Stimulated activated naive CD4-positive, alpha-beta T cell treated with Interleukin-2 at 50 U/mL for 16 hours (primary cell): ENCODE results near the gene GBP4.
A peak's percentile ranks its signal among the peaks of the same experiment; 100 is the strongest.
"Not testable (repeated sequence)": the region's sequence is repeated elsewhere in the genome, so short reads cannot be mapped to it uniquely, and the experiment has no call there.

Experiments used
- DNase-seq: peaks from one replicate; lab custom pipeline; 2025; lab: John Stamatoyannopoulos, UW

The GBP4 gene, protein sequence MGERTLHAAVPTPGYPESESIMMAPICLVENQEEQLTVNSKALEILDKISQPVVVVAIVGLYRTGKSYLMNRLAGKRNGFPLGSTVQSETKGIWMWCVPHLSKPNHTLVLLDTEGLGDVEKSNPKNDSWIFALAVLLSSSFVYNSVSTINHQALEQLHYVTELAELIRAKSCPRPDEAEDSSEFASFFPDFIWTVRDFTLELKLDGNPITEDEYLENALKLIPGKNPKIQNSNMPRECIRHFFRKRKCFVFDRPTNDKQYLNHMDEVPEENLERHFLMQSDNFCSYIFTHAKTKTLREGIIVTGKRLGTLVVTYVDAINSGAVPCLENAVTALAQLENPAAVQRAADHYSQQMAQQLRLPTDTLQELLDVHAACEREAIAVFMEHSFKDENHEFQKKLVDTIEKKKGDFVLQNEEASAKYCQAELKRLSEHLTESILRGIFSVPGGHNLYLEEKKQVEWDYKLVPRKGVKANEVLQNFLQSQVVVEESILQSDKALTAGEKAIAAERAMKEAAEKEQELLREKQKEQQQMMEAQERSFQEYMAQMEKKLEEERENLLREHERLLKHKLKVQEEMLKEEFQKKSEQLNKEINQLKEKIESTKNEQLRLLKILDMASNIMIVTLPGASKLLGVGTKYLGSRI

DNA sequence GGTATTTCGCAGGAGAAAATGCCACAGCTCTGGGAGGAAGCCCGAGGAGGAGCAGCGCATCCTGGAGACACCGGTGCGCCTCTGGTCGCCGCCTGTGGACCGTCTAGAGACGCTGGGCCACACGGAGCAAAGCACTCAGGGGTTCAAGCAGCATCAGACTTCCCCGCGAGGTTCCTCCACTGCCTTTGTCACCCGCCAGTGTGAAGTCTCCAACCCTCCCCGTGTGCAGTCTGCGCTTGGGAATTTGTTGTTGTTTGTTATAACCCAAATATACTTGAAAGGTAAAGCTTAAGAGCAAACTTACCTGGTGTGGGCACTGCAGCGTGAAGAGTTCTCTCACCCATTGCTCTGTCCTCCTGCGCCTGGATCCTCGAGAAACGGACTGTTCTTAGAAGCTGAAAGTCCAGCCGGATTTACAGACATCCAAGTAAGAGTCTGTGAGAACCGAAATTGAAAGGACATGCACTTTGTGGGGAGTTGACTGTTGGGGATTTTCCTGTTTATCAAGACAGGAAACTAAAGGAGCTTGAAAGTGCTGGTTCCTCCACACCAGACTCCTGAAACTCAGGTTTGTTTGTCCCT is at the start of gene GBP4:
Gene GBP4 (minus strand): TSS at position 452 of the 582 bp plus-strand sequence. CDS start 108 bp downstream, at position 344.
- DNase-seq: peak; percentile 28

DNA sequence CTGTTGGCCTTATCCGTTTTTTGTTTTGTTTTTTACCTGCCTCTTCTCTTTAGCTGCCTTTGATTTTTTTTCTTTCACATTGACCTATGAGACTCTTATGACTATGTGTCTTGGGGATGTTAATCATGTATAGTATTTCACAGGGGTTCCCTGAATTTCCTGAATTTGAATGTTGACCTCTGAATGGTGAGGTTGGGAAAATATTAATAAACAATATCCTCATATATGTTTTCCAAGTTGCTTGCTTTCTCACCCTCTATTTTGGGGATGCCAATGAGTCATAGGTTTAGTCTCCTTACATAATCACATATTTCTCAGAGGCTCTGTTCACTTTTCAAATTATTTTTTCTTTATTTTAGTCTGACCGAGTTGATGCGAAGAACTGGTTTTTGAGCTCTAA is 44.3 kb upstream of the GBP4 start:
- DNase-seq: no peak

DNA sequence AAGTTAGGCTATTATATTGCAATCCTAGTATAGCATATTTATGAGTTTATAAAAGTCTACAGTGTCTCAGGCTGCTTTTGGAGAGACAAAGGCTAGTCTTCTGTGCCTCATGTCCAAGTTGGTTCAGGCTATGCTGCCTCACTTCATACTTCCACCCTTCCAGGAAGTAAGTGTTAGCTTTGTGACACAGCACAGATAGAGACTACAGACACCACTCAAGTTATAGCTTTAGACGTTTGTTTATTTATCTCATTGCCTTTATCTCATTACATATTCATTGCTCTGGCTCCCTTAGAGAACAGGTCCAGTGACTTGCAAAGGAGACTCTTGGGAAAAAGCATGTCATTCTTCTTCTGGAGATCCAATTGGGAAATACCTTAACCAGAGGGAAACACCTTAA is 22.6 kb upstream of the GBP4 start:
- DNase-seq: no peak

DNA sequence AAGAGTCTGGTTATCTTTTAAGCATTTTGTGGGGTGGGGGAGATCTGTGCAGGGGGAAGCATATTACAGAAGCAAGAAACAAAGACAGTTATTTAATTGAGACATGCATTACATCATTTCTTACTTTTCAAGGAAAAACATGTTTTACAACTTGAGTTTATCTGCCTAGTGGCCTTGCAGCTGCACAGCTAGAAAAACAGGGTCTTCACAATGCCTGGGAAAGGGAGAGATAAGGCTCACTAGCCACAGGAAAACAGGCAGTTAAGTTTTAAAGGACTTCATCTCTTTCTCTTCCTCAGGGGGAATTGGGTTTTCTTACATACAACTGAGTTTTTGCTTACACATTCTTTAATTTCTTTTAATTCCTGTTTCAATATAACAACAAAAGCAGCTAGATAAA is 21.1 kb upstream of the GBP4 start:
- DNase-seq: not testable (repeated sequence)

DNA sequence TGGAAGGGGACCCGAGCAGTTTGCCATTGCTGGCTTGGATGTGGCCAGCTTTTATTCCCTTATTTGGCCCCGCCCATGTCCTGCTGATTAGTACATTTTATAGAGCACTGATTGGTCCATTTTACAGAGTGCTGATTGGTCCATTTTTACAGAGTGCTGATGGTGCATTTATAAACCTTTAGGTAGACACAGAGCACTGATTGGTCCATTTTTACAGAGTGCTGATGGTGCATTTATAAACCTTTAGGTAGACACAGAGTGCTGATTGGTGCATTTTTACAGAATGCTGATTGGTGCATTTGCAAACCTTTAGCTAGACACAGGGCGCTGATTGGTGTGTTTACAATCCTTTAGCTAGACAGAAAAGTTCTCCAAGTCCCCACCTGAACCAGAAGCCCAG is 20.2 kb upstream of the GBP4 start:
- not testable (repeated sequence) for DNase-seq

DNA sequence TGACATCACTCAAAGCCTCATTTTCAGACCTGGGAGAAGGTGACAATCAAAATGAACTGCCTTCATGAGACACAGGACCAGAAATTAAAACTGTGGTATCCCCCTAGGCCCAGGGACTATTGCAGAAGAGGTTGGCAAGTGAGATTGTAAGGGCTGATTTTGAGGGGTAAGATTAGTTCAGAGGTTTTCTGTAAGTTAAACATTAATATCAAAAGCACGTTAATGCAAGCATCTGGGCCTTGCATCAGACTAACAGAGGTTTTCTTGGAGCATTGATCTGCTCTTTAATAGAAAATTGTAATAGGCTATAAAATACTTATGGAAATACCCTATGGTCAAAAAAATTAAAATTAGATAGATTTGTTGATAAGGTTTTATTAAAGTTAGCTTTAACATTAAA is 14.6 kb upstream of the GBP4 start:
- no peak for DNase-seq

DNA sequence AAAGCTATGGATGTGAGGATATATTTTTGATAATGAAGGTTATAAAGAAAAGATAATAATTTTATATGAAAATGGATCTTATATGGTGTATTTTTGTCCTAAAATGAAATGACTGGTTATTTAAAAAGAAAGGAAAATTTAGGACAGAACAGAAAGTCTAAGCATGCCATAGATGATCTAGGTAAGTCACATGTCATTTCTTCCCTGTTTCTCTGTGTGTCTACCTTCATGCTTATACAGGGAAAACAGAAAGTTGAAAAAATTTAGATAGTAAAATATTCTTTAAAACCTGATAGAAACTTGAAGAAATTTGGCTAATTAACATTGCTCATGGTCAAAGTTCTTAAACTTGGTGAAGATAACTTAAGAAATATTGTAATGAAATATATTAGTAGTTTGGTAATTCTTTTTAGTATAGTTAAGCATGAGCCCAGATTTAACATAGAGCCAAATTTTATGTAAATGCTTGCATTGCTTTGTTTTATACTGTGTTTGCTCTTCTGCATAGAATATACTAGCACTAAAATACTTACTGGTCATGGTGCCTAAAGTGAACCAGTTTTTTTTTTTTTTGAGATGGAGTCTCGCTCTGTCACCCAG is 12.4 kb upstream of the GBP4 start:
- no peak for DNase-seq

DNA sequence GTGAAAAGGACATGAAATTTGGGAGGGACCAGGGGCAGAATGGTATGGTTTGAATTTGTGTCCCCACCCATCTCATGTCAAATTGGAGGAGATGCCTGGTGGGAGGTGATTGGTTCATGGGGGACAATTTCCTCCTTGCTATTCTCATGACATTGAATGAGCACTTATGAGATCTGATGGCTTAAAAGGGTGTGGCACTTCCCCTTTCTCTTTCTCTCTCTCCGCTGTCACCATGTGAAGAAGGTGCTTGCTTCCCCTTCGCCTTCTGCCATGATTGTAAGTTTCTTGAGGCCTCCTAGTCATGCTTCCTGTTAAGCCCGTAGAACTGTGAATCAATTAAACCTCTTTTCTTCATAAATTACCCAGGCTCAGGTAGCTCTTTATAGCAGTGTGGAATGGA is 7.6 kb upstream of the GBP4 start:
- DNase-seq: no peak

DNA sequence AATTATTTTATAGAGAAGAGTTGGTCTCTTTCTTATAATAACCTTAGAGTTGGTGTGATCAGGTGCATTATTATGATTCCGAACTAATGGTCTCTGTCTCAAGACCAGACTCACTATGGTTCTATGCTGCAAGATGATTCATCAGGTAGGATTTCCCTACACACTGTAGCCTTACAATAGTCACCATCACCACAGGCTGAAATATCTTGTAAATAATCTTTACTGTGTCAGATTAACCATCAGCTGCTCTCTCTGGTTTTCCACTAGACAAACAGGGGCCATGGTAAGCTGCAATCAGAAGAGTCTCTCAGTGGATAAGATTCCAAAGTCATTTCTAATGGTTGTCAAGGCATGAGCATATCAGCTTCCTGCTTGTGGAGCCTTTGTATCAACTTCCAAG is 4.4 kb upstream of the GBP4 start:
- no peak for DNase-seq

DNA sequence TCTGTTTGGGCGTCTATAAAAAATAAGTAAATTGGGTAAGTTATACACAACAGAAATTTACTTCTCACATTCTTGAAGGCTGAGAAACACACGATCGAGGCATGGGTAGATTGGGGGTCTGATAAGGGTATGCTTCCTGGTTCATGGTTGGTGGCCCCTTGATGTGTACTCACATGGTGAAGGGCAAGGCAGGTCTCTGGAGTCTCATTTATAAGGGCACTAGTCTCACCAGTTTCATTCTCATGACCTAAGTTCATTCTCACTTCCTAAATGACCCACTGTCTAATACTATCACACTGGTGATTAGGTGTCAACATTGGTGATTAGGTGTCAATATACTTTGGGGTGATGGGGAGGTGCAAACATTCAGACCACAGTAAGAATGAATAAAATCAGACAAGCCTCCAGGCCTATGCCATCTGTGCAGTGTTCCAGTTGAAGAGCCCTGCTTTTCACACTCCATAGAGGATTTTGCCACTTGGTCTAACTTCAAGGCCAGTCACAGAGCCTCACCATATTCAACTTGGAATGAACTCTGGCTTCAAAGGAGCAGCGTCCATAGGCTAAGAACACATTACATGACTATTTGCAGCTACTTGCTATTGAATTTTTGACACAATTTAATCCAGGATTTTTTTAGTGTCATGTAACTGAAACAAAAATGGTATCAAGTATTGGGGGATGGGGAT is 2.5 kb upstream of the GBP4 start:
- no peak for DNase-seq

DNA sequence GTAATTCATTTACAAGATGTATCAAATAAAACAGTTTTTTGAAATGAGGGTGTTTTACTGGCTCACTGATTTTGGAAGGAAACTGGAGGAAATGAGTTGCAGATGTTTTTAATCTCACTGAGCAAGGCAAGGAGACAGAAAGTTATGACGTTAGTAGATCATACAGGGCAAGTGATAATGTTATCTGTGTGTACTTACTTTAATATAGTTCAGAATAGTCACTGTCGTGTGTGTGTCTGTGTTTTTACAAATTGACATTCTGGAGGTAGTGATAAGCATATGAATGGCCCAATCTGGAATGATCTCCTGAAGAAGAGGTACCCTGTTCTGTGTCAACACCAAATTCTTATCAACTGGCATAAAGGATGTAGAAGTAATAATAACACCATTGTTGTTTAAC is 1.9 kb upstream of the GBP4 start:
- no peak for DNase-seq

DNA sequence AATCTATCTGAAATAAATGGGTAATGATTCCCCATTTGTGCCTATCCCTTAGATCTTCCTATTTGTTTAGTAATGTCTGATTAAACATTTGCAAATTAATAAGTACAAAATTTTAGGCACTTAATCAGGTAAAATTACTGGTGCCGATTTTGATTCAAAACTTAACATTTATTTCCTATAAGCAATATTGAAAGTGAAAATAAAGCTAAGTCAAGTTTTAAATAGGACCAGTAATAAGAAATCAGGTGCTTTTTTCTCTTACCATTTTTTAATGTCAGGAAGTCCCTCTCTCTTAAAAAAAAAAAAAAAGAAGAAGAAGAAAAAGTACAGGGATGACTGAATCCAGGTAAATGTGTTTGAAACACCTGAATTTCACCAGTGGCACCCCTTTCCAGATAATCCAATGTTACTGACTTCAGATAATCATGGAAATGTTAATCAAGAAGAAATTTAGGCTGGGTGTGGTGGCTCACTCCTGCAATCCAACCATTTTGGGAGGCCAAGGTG is 836 bp upstream of the GBP4 start:
- DNase-seq: no peak

DNA sequence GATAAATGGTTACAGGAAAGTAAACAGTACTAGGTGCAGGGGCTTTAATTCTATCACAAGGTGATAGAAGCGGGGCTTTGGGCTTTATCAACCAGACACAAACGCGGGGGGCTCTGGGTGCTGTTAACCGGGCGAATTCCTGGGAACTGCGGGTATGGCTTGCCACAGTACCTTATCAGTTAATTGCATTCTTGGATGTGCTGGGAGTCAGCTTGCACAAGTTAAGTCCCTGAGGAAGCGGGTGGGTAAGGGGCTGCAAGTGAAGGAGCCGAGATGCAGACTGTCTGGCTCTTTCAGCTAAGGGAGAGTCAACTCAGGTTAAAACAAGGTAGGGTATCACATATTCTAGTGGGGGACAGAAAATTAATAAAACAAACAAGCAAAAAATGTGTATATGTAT is 661 bp downstream of the GBP4 start:
- no peak for DNase-seq

DNA sequence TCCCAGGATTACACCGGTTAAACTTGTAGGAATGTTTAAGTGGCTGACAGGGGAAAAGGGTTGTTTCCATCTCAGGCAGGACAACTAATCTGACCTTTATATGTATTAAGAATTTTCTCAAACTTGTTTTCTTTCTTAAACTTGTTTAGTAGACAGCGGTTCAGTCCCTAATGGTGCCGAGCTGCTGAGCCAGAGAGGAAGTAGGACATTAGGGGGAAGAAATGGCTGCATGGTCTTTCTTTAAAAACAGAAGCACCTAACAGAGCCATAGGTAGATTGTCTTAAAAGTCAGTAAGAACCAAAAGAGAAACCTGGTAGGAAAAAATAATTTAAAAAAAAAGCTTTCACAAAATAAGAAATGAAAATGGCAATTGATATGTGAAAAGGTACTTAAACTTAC is 3.3 kb downstream of the GBP4 start:
- no peak for DNase-seq

DNA sequence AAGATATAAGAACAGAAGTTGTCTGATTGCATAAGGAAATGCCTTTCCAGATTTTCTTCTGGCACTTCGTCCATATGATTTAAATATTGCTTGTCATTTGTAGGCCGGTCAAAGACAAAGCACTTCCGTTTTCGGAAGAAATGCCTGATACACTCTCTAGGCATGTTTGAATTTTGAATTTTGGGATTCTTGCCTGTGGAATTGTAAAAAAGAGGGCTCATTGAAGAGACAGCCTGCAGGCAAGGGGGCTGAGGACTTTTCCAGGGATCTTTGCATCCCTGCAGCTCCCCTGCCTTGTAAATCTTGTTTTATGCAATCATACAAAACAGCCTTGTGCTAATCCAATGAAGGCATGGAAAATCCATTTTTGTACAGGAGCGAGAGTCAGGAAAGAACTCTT is 7.4 kb downstream of the GBP4 start:
- no peak for DNase-seq

DNA sequence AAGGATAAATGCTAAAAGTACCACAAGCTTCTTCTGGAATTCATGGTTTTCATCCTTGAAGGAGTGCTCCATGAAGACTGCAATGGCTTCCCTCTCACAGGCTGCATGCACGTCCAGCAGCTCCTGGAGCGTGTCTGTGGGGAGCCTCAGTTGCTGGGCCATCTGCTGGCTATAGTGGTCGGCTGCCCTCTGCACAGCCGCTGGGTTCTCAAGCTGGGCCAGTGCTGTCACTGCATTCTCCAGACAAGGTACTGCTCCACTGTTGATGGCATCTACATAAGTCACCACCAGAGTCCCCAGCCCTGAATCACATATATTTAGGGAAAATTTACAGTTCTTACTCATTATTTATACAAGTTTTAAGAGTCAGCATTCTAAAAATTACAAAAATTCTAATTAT is 8.7 kb downstream of the GBP4 start:
- no peak for DNase-seq

DNA sequence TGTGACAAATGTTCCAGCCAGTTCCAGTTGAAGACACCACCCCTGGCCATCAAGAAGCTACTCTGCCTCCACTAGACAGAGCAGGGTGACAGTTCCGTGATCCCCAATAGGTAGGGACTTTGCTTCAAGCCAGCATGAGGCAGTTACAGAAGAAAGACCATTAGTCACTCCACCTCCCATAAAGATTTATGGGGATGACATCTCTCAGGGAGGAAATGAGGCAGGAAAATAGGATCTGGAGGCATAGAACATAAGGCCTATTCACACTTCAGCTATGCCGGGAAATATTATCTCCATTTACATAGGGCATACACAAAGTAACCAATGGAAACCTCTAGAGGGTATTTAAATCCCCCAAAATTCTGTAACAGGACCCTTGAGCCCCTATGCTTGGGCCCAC is 19.4 kb downstream of the GBP4 start:
- DNase-seq: no peak

DNA sequence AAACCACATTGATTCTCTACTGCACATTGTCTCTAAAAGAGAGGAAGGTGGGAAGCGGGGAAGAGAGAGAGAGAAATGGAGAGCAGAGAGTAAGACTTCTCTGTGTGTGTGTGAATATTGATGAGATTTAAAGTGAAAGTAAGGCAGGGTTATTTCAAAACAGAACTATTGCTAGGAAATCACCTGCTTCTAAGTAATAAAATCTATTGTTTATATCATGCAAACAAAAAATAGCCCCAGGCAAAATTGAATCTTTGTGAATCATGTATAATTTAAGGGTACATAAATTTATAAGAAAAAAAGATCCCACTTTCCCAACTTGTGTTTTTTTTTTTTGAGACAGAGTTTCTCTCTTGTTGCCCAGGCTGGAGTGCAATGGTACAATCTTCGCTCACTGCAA is 21.8 kb downstream of the GBP4 start:
- DNase-seq: no peak

DNA sequence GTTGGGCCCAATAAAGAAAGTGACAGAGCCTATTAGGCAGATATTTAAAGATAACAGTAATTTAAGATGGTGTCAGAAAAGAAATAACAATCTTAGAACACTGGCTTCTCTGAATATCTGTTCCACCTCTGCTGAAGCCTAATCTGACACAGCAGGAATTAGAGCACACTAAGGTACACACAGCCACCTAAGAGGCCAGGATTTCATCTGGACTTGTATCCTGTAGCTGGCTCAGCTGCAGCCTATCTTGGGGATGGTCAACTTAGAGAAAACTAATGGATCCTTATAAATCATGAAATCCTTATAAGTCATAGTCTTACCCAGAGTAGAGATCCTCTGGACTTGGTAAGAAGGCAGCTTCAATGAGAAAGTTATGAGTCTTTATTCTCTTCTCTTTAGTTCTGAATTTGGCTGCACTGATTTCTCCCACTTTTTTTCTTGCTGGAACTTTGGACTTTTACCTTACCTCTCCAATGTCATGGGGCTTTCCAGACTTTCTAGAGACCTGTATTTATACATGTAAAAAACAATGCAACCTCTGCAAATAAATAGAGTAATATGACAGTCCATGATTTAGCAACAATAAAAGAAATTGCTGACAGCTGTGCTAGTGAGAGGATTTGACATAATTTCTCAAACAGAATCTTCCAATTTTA is 23.0 kb downstream of the GBP4 start, which contains the start of gene GBP7:
Gene GBP7 (minus strand): TSS at position 403 of the 656 bp plus-strand sequence. CDS start 4,068 bp downstream, outside the sequence.
- no peak for DNase-seq

DNA sequence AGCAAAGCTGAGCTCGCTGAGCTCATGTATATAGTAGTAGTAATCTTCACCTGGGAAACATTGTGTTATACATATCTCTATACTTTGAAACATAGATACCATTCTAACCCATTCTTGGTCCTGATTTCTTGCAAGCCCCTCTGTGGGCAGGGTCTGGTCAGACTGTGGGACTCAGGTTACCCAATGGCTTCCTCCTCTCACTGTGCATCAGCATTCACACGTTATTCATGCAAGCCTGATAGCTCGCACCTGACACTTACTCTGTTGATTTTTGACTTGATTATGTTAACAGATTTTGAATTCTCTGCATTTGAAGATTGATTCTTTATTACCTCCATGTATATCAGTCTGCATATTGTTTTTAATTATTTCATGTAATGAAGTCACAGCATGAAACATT is 24.3 kb downstream of the GBP4 start:
- no peak for DNase-seq

DNA sequence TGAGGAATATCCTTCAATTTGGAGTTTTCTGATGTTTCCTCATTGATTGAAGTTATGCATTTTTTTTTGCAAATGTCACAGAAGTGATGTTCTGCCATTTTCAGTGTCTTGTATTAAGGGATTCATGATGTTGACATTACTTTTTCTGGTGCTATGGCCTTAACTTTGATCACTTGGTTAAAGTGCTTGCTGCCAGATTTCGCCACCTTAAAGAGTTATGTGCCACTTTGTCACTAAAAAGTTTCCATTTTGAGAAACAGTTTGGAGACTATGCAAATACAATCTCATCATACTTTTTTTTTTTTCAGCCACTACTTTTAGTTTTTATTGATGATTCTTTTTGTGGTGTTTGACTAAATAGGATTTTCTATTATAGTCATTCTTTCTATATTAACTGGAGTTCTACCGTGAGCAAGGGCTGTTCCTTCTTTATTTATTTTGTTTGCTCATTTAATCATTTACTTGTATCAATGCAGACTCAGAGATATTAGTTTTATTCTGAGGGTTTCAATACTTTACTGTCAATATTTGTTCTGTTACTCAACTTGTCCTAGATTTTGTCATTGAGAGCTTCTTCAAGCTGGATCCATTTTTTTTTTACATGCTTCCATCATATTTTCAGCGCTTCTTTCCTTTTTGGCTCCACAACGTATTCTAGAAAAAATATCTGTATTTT is 26.1 kb downstream of the GBP4 start:
- no peak for DNase-seq
